ENCODE data around the gene PSMA5.
"Not testable (repeated sequence)": the region's sequence is repeated elsewhere in the genome, so short reads cannot be mapped to it uniquely, and the experiment has no call there.

DNA sequence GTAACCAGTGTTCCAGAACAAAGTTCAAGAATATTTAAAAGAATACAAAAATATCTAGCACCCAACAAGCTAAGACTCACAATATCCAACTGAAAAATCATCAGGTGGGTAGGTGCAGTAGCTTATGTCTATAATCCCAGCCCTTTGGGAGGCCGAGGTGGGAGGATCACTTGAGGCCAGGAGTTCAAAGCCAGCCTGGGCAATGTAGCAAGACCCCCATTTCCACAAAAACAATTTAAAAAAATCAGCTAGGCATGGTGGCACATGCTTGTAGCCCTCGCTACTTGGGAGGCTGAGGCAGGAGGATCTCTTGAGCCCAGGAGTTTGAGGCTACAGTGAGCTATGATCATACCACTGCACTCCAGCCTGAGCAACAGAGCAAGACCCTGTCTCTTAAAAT lies 52.6 kb downstream of the PSMA5 start:
- TF ChIP-seq SMC3 (IDR thresholded peaks at IDR 0.05; ENCODE audit: low read depth, low read length); CEBPB (IDR thresholded peaks at IDR 0.05; ENCODE audit: low read depth, low read length); MAZ (IDR thresholded peaks at IDR 0.05; ENCODE audit: borderline replicate concordance, low read depth, low read length); MAFK (IDR thresholded peaks at IDR 0.05; ENCODE audit: low read depth, low read length); NFE2L2 (IDR thresholded peaks at IDR 0.05; ENCODE audit: low read depth, low read length); POLR2A (IDR thresholded peaks at IDR 0.05; ENCODE audit: low read depth, low read length): not testable (repeated sequence)
- TF ChIP-seq, protein P1, sequence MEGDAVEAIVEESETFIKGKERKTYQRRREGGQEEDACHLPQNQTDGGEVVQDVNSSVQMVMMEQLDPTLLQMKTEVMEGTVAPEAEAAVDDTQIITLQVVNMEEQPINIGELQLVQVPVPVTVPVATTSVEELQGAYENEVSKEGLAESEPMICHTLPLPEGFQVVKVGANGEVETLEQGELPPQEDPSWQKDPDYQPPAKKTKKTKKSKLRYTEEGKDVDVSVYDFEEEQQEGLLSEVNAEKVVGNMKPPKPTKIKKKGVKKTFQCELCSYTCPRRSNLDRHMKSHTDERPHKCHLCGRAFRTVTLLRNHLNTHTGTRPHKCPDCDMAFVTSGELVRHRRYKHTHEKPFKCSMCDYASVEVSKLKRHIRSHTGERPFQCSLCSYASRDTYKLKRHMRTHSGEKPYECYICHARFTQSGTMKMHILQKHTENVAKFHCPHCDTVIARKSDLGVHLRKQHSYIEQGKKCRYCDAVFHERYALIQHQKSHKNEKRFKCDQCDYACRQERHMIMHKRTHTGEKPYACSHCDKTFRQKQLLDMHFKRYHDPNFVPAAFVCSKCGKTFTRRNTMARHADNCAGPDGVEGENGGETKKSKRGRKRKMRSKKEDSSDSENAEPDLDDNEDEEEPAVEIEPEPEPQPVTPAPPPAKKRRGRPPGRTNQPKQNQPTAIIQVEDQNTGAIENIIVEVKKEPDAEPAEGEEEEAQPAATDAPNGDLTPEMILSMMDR (conservative IDR thresholded peaks at IDR 0.05; ENCODE audit: low read depth, low read length) = not testable (repeated sequence)
- TF ChIP-seq, protein P2, sequence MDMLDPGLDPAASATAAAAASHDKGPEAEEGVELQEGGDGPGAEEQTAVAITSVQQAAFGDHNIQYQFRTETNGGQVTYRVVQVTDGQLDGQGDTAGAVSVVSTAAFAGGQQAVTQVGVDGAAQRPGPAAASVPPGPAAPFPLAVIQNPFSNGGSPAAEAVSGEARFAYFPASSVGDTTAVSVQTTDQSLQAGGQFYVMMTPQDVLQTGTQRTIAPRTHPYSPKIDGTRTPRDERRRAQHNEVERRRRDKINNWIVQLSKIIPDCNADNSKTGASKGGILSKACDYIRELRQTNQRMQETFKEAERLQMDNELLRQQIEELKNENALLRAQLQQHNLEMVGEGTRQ (IDR thresholded peaks at IDR 0.05; ENCODE audit: low read depth, low read length) = not testable (repeated sequence)
